ENCODE measurements around the gene USP6NL.

USP6NL gene

GRCh38 chr10:11506247-11506789 lies 105.1 kb downstream of the USP6NL start:
- H3K9ac ChIP-seq (ENCODE audit: low read length), result peak overlapping the region; percentile 27; the same call in 1 of the 2 replicates
- peaks cover 17% of the 10 kb centered on the region for H3K4me1 ChIP-seq (ENCODE audit: low read length)

GRCh38 chr10:11505639-11506038 lies 105.8 kb downstream of the USP6NL start:
- no peak for TF ChIP-seq EZH2phosphoT487 (IDR thresholded peaks at IDR 0.05; ENCODE audit: low read depth)
- TF ChIP-seq, protein P1, sequence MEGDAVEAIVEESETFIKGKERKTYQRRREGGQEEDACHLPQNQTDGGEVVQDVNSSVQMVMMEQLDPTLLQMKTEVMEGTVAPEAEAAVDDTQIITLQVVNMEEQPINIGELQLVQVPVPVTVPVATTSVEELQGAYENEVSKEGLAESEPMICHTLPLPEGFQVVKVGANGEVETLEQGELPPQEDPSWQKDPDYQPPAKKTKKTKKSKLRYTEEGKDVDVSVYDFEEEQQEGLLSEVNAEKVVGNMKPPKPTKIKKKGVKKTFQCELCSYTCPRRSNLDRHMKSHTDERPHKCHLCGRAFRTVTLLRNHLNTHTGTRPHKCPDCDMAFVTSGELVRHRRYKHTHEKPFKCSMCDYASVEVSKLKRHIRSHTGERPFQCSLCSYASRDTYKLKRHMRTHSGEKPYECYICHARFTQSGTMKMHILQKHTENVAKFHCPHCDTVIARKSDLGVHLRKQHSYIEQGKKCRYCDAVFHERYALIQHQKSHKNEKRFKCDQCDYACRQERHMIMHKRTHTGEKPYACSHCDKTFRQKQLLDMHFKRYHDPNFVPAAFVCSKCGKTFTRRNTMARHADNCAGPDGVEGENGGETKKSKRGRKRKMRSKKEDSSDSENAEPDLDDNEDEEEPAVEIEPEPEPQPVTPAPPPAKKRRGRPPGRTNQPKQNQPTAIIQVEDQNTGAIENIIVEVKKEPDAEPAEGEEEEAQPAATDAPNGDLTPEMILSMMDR (IDR thresholded peaks at IDR 0.05; ENCODE audit: low read depth, low read length), result no peak
- Histone ChIP-seq H3K27me3 (ENCODE audit: low read depth, low read length) (no peaks in the 10 kb centered on the region), H3K36me3 (replicated peaks; ENCODE audit: low read depth, low read length) (no peaks in the 10 kb centered on the region), H4K20me1 (ENCODE audit: insufficient read depth, low read length) (no peaks in the 10 kb centered on the region), H3K79me2 (ENCODE audit: low read length) (no peaks in the 10 kb centered on the region), H3K4me3 (ENCODE audit: low read length) (peak overlapping the region; percentile 51), H3K9me3 (ENCODE audit: insufficient read depth, low read length) (no peaks in the 10 kb centered on the region), H3K4me2 (ENCODE audit: low read length) (peak overlapping the region; percentile 86), H3K9ac (ENCODE audit: low read length) (peak overlapping the region; percentile 27), H2AFZ (ENCODE audit: low read depth, low read length) (no peak overlapping the region), H3K27ac (ENCODE audit: low read length) (peak overlapping the region; percentile 42), H3K4me1 (ENCODE audit: low read length) (peaks cover 17% of the 10 kb centered on the region)

More at GRCh38 chr10:11506247-11506789, 105.1 kb downstream of the USP6NL start:
- H3K27ac ChIP-seq (ENCODE audit: low read length), result no peak overlapping the region
- TF ChIP-seq, protein P1 (IDR thresholded peaks at IDR 0.05; ENCODE audit: low read depth, low read length), result no peak
- TF ChIP-seq EZH2phosphoT487 (IDR thresholded peaks at IDR 0.05; ENCODE audit: low read depth), result no peak
- H3K4me2 ChIP-seq (ENCODE audit: low read length), result peak overlapping the region; percentile 86
- H3K79me2 ChIP-seq (ENCODE audit: low read length), result no peaks in the 10 kb centered on the region
- no peaks in the 10 kb centered on the region for H3K9me3 ChIP-seq (ENCODE audit: insufficient read depth, low read length)
- no peaks in the 10 kb centered on the region for H4K20me1 ChIP-seq (ENCODE audit: insufficient read depth, low read length)
- no peak overlapping the region for H2AFZ ChIP-seq (ENCODE audit: low read depth, low read length)
- no peaks in the 10 kb centered on the region for H3K36me3 ChIP-seq (replicated peaks; ENCODE audit: low read depth, low read length)
- peak overlapping the region; percentile 51 for H3K4me3 ChIP-seq (ENCODE audit: low read length)
- no peaks in the 10 kb centered on the region for H3K27me3 ChIP-seq (ENCODE audit: low read depth, low read length)

DNA sequence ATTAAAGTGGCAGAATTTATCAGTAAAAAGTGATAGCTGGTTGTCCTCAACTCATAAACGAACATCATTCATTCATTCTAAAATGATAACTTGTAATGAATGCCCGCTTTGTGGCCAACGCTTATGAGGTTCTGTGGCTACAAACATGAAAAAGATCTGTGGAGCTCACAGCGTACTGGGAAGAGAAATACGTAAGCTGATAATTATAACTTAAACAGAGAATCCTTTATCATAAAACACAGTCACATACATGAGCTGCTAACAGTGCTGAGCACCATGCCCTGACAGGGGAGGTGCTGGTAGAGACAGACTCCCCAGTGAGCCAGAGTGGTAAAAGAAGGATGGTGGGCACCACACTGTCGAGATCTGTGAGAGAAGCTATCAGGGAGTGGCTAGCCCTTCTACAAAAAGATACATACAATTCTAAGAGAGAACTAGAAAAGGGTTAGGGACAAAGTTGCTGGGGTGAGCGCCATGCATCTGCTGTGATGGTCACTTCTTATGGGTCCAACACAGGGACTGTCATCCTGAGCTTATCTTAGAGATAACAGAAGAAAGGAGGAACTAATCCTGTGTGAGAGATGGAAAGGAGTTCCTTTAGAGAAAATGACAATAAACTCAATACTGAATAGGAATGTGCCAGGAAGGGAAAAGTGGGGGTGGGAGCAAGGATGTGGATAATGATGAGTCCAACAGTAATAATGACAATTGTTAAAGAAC lies 106.7 kb downstream of the USP6NL start:
- Histone ChIP-seq H2AFZ (ENCODE audit: low read depth, low read length) (no peak overlapping the region), H3K9me3 (ENCODE audit: insufficient read depth, low read length) (no peaks in the 10 kb centered on the region), H3K4me1 (ENCODE audit: low read length) (peaks cover 17% of the 10 kb centered on the region), H3K4me2 (ENCODE audit: low read length) (no peak overlapping the region), H3K79me2 (ENCODE audit: low read length) (no peaks in the 10 kb centered on the region), H3K36me3 (replicated peaks; ENCODE audit: low read depth, low read length) (no peaks in the 10 kb centered on the region), H3K27me3 (ENCODE audit: low read depth, low read length) (no peaks in the 10 kb centered on the region), H3K4me3 (ENCODE audit: low read length) (no peak overlapping the region), H4K20me1 (ENCODE audit: insufficient read depth, low read length) (no peaks in the 10 kb centered on the region), H3K27ac (ENCODE audit: low read length) (no peak overlapping the region), H3K9ac (ENCODE audit: low read length) (no peak overlapping the region)
- TF ChIP-seq EZH2phosphoT487 (IDR thresholded peaks at IDR 0.05; ENCODE audit: low read depth), result no peak
- TF ChIP-seq, protein P1 (IDR thresholded peaks at IDR 0.05; ENCODE audit: low read depth, low read length), result no peak

- TF ChIP-seq, protein P1 (IDR thresholded peaks at IDR 0.05; ENCODE audit: low read depth, low read length), result no peak
- no peak for TF ChIP-seq EZH2phosphoT487 (IDR thresholded peaks at IDR 0.05; ENCODE audit: low read depth)
- H3K36me3 ChIP-seq (replicated peaks; ENCODE audit: low read depth, low read length), result no peaks in the 10 kb centered on the region
- peaks cover 17% of the 10 kb centered on the region for H3K4me1 ChIP-seq (ENCODE audit: low read length)
- H3K9ac ChIP-seq (ENCODE audit: low read length), result no peak overlapping the region
- no peaks in the 10 kb centered on the region for H3K79me2 ChIP-seq (ENCODE audit: low read length)
- H3K27me3 ChIP-seq (ENCODE audit: low read depth, low read length), result no peaks in the 10 kb centered on the region
- H3K9me3 ChIP-seq (ENCODE audit: insufficient read depth, low read length), result no peaks in the 10 kb centered on the region
- no peak overlapping the region for H3K27ac ChIP-seq (ENCODE audit: low read length)
- no peak overlapping the region for H2AFZ ChIP-seq (ENCODE audit: low read depth, low read length)
- H3K4me2 ChIP-seq (ENCODE audit: low read length), result no peak overlapping the region
- H4K20me1 ChIP-seq (ENCODE audit: insufficient read depth, low read length), result no peaks in the 10 kb centered on the region
- H3K4me3 ChIP-seq (ENCODE audit: low read length), result no peak overlapping the region
Measured at GRCh38 chr10:11501600-11501999, 109.8 kb downstream of the USP6NL start.
